ENCODE measurements around the gene RAB31.
A peak's percentile ranks its signal among the peaks of the same experiment; 100 is the strongest.
"Not testable (repeated sequence)": the region's sequence is repeated elsewhere in the genome, so short reads cannot be mapped to it uniquely, and the experiment has no call there.

The RAB31 gene

GRCh38 chr18:9763157-9763556 is 55.1 kb downstream of the RAB31 start:
- DNase-seq = no peak

GRCh38 chr18:9764011-9764481 is 55.9 kb downstream of the RAB31 start:
- no peak for DNase-seq

GRCh38 chr18:9765501-9765900 is 57.4 kb downstream of the RAB31 start:
- DNase-seq = no peak

GRCh38 chr18:9766076-9766481 is 58.0 kb downstream of the RAB31 start:
- DNase-seq = no peak

- no peak for DNase-seq
Measured at GRCh38 chr18:9766740-9767139, 58.6 kb downstream of the RAB31 start.

GRCh38 chr18:9768071-9768691 is 60.1 kb downstream of the RAB31 start:
- not testable (repeated sequence) for DNase-seq

GRCh38 chr18:9770111-9770510 is 62.0 kb downstream of the RAB31 start:
- DNase-seq = not testable (repeated sequence)

- peak in 4 of 6 experiments; percentile 3 to 25 (median 19) for DNase-seq
Measured at GRCh38 chr18:9771261-9771976, 63.3 kb downstream of the RAB31 start.

GRCh38 chr18:9771977-9772660 is 64.0 kb downstream of the RAB31 start:
- DNase-seq = no peak

GRCh38 chr18:9772847-9773677 is 65.0 kb downstream of the RAB31 start:
- DNase-seq = no peak

GRCh38 chr18:9774150-9774549 is 66.0 kb downstream of the RAB31 start:
- no peak for DNase-seq

- no peak for DNase-seq
Measured at GRCh38 chr18:9775178-9775577, 67.1 kb downstream of the RAB31 start.

GRCh38 chr18:9779630-9780029 is 71.5 kb downstream of the RAB31 start:
- DNase-seq = no peak

- DNase-seq = no peak
Measured at GRCh38 chr18:9782073-9782857, 74.2 kb downstream of the RAB31 start.

GRCh38 chr18:9786631-9787030 is 78.5 kb downstream of the RAB31 start:
- no peak for DNase-seq

GRCh38 chr18:9787036-9787435 is 78.9 kb downstream of the RAB31 start:
- DNase-seq = no peak

- no peak for DNase-seq
Measured at GRCh38 chr18:9787712-9788111, 79.6 kb downstream of the RAB31 start.

GRCh38 chr18:9788140-9788539 is 80.0 kb downstream of the RAB31 start:
- no peak for DNase-seq

- DNase-seq = no peak
Measured at GRCh38 chr18:9788860-9789259, 80.8 kb downstream of the RAB31 start.

- DNase-seq = no peak
Measured at GRCh38 chr18:9790261-9790660, 82.2 kb downstream of the RAB31 start.

- no peak for DNase-seq
Measured at GRCh38 chr18:9791991-9792390, 83.9 kb downstream of the RAB31 start.

GRCh38 chr18:9792565-9793245 is 84.6 kb downstream of the RAB31 start:
- DNase-seq = no peak

All from stimulated activated naive CD4-positive, alpha-beta T cell (primary cell).